NOMO-1 treated with dmso at 0.1 percent for 144 hours (cell line): ENCODE results near the gene PRSS57.

Source experiments
- DNase-seq: peaks from one replicate; lab custom pipeline; 2025; ENCODE audit not compliant: unreplicated experiment; lab: John Stamatoyannopoulos, UW

Gene PRSS57

GRCh38 chr19:652467-653389 lies 42.5 kb downstream of the PRSS57 start:
- no peak for DNase-seq

- DNase-seq, result no peak
Measured at GRCh38 chr19:651991-652390, 43.3 kb downstream of the PRSS57 start.

- DNase-seq, result no peak
Measured at GRCh38 chr19:651114-651818, 44.0 kb downstream of the PRSS57 start.

GRCh38 chr19:650121-650520 lies 45.1 kb downstream of the PRSS57 start:
- DNase-seq, result no peak

GRCh38 chr19:648904-649801 lies 46.1 kb downstream of the PRSS57 start:
- no peak for DNase-seq

- no peak for DNase-seq
Measured at GRCh38 chr19:648305-648704, 46.9 kb downstream of the PRSS57 start.

- no peak for DNase-seq
Measured at GRCh38 chr19:647566-648284, 47.5 kb downstream of the PRSS57 start.

- no peak for DNase-seq
Measured at GRCh38 chr19:646779-647565, 48.3 kb downstream of the PRSS57 start.

- no peak for DNase-seq
Measured at GRCh38 chr19:645912-646778, 49.1 kb downstream of the PRSS57 start.

- DNase-seq, result no peak
Measured at GRCh38 chr19:644789-645188, 50.5 kb downstream of the PRSS57 start.

- no peak for DNase-seq
Measured at GRCh38 chr19:644363-644762, 50.9 kb downstream of the PRSS57 start.

- DNase-seq, result no peak
Measured at GRCh38 chr19:643736-644135, 51.5 kb downstream of the PRSS57 start.

GRCh38 chr19:642767-643727 lies 52.2 kb downstream of the PRSS57 start:
- no peak for DNase-seq

GRCh38 chr19:641702-642101 lies 53.5 kb downstream of the PRSS57 start:
- no peak for DNase-seq

GRCh38 chr19:640606-641189 lies 54.6 kb downstream of the PRSS57 start:
- DNase-seq, result no peak

GRCh38 chr19:640161-640558 lies 55.1 kb downstream of the PRSS57 start:
- DNase-seq, result no peak
